ENCODE measurements around the gene HYAL2.

Gene HYAL2

DNA sequence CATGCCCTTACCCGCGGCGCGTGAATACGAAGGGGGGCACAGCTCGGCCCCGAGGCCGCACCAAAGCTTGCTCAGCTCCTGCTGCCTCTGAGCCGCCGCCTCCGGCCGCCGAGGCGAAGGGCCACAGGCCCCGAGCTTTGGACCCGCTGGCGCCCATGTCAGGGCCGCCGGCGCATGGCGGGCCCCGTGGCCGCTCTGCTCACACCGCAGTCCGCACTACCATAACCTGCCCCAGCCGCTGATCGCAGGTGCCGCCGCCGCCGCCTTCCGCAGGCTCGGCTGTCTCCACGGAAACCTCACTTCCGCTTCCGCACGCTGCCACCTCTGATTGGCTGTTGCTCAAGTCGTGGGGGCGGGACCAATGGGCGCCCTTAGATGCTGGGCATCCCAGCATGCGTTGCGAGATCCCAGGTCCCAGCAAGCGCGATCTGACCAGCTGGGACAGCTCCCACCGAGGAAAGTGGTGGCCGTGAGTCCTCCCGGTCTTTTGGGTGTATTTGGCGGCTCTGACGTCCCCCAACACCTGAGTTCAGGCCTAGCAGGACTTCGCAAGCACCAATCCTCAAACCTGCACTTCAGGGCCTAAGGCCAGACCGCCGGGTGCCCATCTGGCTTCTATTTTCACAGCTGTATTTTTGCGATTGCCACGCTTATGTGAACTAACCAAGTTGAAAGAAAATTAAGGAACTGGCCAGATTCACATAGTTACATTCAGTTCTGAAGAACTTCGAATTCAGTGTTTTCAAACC is 5.6 kb upstream of the HYAL2 start, which contains the start of gene TUSC2:
Gene TUSC2, minus strand, starts transcription at position 281 of the 749 bp plus-strand sequence. Its CDS starts 124 bp downstream, at position 157.
- Histone ChIP-seq H3K4me1 (ENCODE audit: insufficient read depth, low read length, poor library complexity, severe bottlenecking) (peaks cover 15% of the 10 kb centered on the region), H3F3A (ENCODE audit: low read depth) (peaks cover 9% of the 10 kb centered on the region), H3K9me3 (ENCODE audit: insufficient read depth, low read depth, low read length) (no peaks in the 10 kb centered on the region), H3K79me2 (ENCODE audit: insufficient read depth, low read length) (peaks cover 51% of the 10 kb centered on the region), H3K4me3 (ENCODE audit: low read length, poor library complexity, severe bottlenecking) (peak within 1 kb of the TSS; percentile 94), H2AFZ (ENCODE audit: low read length) (no peak within 1 kb of the TSS), H4K20me1 (ENCODE audit: insufficient read depth, low read length, poor library complexity, severe bottlenecking) (peaks cover 49% of the 10 kb centered on the region), H3K4me2 (ENCODE audit: low read depth, low read length, poor library complexity, severe bottlenecking) (peak within 1 kb of the TSS; percentile 95), H3K27me3 (ENCODE audit: insufficient read depth, low read length, poor library complexity, severe bottlenecking) (no peaks in the 10 kb centered on the region), H3K36me3 (ENCODE audit: insufficient read depth, low read length) (peaks cover 35% of the 10 kb centered on the region), H3K9me2 (replicated peaks; ENCODE audit: low read depth, low read length) (no peaks in the 10 kb centered on the region), H3K9ac (ENCODE audit: low read depth, low read length, poor library complexity, severe bottlenecking) (peak within 1 kb of the TSS; percentile 82)
- TF ChIP-seq, protein P1, sequence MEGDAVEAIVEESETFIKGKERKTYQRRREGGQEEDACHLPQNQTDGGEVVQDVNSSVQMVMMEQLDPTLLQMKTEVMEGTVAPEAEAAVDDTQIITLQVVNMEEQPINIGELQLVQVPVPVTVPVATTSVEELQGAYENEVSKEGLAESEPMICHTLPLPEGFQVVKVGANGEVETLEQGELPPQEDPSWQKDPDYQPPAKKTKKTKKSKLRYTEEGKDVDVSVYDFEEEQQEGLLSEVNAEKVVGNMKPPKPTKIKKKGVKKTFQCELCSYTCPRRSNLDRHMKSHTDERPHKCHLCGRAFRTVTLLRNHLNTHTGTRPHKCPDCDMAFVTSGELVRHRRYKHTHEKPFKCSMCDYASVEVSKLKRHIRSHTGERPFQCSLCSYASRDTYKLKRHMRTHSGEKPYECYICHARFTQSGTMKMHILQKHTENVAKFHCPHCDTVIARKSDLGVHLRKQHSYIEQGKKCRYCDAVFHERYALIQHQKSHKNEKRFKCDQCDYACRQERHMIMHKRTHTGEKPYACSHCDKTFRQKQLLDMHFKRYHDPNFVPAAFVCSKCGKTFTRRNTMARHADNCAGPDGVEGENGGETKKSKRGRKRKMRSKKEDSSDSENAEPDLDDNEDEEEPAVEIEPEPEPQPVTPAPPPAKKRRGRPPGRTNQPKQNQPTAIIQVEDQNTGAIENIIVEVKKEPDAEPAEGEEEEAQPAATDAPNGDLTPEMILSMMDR (conservative IDR thresholded peaks at IDR 0.05; ENCODE audit: low read length): no peak
- TF ChIP-seq EZH2phosphoT487 (IDR thresholded peaks at IDR 0.05; ENCODE audit: borderline replicate concordance): no peak

DNA sequence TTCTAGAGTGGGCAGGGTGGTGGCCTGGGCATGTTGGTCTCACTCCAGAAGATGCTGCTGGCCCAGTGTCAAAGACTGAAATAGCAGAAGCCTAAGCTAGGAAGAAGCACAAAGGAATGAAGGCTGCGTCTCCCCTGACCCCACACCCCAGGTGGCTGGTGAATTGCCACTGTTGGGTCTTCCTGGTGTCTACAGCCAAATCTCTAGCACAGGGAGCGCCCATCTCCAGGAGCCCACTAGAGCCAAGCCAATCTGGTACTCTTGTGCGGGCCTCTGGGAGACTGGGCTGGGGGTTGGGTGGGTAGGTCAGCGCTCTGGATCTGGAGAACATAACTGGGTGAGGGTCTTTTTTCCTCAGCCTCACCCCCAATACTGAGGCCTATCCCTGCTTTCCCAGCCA is 4.6 kb upstream of the HYAL2 start:
- H3K4me1 ChIP-seq (ENCODE audit: insufficient read depth, low read length, poor library complexity, severe bottlenecking): peaks cover 15% of the 10 kb centered on the region

DNA sequence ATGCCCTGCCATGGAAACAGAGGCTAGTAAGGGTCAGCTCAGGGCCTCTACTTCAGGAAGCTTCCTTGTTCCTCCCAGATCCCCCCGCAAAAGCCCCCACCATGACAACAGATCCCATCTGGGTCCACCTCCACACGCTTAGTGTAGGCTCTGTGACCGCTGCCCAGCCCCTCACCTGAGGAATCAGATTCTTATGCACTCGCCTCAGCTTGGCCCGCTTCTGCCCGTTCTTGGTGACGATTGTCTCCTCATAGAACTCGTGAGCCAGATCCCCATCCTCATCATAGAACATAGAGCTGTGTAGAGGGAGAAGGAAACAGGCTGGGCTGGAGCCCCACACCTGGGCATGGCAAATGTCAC is 3.6 kb upstream of the HYAL2 start:
- no peak for TF ChIP-seq EZH2phosphoT487 (IDR thresholded peaks at IDR 0.05; ENCODE audit: borderline replicate concordance)
- TF ChIP-seq, protein P1 (conservative IDR thresholded peaks at IDR 0.05; ENCODE audit: low read length): no peak
- Histone ChIP-seq H3K9ac (ENCODE audit: low read depth, low read length, poor library complexity, severe bottlenecking) (peak overlapping the region; percentile 82), H3K4me2 (ENCODE audit: low read depth, low read length, poor library complexity, severe bottlenecking) (peak overlapping the region; percentile 95)

More for the DNA sequence above, 4.6 kb upstream of the HYAL2 start:
- peaks cover 41% of the 10 kb centered on the region for H4K20me1 ChIP-seq (ENCODE audit: insufficient read depth, low read length, poor library complexity, severe bottlenecking)
- H3K27me3 ChIP-seq (ENCODE audit: insufficient read depth, low read length, poor library complexity, severe bottlenecking): no peaks in the 10 kb centered on the region
- H3K36me3 ChIP-seq (ENCODE audit: insufficient read depth, low read length): peaks cover 30% of the 10 kb centered on the region
- H3K9me3 ChIP-seq (ENCODE audit: insufficient read depth, low read depth, low read length): no peaks in the 10 kb centered on the region
- TF ChIP-seq EZH2phosphoT487 (IDR thresholded peaks at IDR 0.05; ENCODE audit: borderline replicate concordance): no peak
- H3K4me3 ChIP-seq (ENCODE audit: low read length, poor library complexity, severe bottlenecking): peak overlapping the region; percentile 94
- no peak overlapping the region for H2AFZ ChIP-seq (ENCODE audit: low read length)
- peaks cover 9% of the 10 kb centered on the region for H3F3A ChIP-seq (ENCODE audit: low read depth)
- H3K9me2 ChIP-seq (replicated peaks; ENCODE audit: low read depth, low read length): no peaks in the 10 kb centered on the region
- H3K9ac ChIP-seq (ENCODE audit: low read depth, low read length, poor library complexity, severe bottlenecking): peak overlapping the region; percentile 82
- H3K79me2 ChIP-seq (ENCODE audit: insufficient read depth, low read length): peaks cover 41% of the 10 kb centered on the region
- peak overlapping the region; percentile 95 for H3K4me2 ChIP-seq (ENCODE audit: low read depth, low read length, poor library complexity, severe bottlenecking)

More for the DNA sequence above, 3.6 kb upstream of the HYAL2 start:
- Histone ChIP-seq H3K9me3 (ENCODE audit: insufficient read depth, low read depth, low read length) (no peaks in the 10 kb centered on the region), H3K4me3 (ENCODE audit: low read length, poor library complexity, severe bottlenecking) (no peak overlapping the region), H3K79me2 (ENCODE audit: insufficient read depth, low read length) (peaks cover 31% of the 10 kb centered on the region), H3K27me3 (ENCODE audit: insufficient read depth, low read length, poor library complexity, severe bottlenecking) (no peaks in the 10 kb centered on the region), H3F3A (ENCODE audit: low read depth) (peaks cover 9% of the 10 kb centered on the region), H3K36me3 (ENCODE audit: insufficient read depth, low read length) (peaks cover 20% of the 10 kb centered on the region), H3K4me1 (ENCODE audit: insufficient read depth, low read length, poor library complexity, severe bottlenecking) (peaks cover 15% of the 10 kb centered on the region), H2AFZ (ENCODE audit: low read length) (no peak overlapping the region), H3K9me2 (replicated peaks; ENCODE audit: low read depth, low read length) (no peaks in the 10 kb centered on the region), H4K20me1 (ENCODE audit: insufficient read depth, low read length, poor library complexity, severe bottlenecking) (peaks cover 31% of the 10 kb centered on the region)
